ENCODE measurements around the gene MYO3A.
"Not testable (repeated sequence)": the region's sequence is repeated elsewhere in the genome, so short reads cannot be mapped to it uniquely, and the experiment has no call there.

Gene MYO3A

DNA sequence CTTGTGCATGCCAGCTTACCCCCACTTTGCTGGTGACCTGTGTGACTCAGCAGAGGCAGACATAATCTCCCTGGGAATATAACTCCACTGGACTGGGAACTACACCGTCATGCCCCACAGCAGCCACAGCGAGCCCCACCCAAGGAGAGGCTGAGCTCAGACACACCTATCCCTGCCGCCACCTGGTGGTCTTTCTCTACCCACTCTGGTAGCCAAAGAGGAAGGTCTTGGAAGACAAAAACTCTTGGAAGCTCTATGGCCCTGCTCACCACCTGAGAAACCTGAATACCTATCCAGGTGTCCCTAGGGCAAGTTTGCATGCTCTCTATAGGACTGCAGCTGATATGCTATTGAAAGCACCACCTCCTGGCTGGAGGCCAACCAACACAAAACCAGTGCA, 48.1 kb downstream of the MYO3A start:
- TF ChIP-seq, protein P1, sequence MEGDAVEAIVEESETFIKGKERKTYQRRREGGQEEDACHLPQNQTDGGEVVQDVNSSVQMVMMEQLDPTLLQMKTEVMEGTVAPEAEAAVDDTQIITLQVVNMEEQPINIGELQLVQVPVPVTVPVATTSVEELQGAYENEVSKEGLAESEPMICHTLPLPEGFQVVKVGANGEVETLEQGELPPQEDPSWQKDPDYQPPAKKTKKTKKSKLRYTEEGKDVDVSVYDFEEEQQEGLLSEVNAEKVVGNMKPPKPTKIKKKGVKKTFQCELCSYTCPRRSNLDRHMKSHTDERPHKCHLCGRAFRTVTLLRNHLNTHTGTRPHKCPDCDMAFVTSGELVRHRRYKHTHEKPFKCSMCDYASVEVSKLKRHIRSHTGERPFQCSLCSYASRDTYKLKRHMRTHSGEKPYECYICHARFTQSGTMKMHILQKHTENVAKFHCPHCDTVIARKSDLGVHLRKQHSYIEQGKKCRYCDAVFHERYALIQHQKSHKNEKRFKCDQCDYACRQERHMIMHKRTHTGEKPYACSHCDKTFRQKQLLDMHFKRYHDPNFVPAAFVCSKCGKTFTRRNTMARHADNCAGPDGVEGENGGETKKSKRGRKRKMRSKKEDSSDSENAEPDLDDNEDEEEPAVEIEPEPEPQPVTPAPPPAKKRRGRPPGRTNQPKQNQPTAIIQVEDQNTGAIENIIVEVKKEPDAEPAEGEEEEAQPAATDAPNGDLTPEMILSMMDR (IDR thresholded peaks at IDR 0.05; ENCODE audit: low read depth, low read length), result no peak
- TF ChIP-seq POLR2A (IDR thresholded peaks at IDR 0.05; ENCODE audit: extremely low read depth, insufficient read length), result no peak
- TF ChIP-seq, protein P2, sequence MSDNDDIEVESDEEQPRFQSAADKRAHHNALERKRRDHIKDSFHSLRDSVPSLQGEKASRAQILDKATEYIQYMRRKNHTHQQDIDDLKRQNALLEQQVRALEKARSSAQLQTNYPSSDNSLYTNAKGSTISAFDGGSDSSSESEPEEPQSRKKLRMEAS (IDR thresholded peaks at IDR 0.05; ENCODE audit: low read depth, low read length), result no peak
- no peak for DNase-seq (ENCODE audit: low read depth)
- H3K4me3 ChIP-seq (ENCODE audit: low read depth, low read length), result no peak overlapping the region

DNA sequence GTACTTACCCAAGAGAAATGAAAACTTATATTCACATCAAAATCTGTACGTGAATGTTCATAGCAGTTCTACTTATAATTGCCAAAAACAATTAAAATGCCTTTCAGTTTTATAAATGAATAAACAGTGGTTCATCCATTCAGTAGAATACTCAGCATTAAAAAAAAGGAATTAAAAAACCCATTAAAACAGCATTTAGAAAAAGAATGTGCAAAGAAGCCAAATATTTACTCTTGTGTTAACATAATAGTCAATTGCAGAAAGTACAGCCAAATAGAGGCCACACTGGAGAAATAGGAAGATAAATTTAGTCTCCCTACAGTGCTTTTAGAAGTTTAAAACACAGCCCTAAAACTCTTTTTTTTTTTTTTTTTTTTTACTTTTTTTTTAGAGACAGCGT, 54.6 kb downstream of the MYO3A start:
- no peak for DNase-seq (ENCODE audit: low read depth)
- TF ChIP-seq, protein P2 (IDR thresholded peaks at IDR 0.05; ENCODE audit: low read depth, low read length), result no peak
- TF ChIP-seq, protein P1 (IDR thresholded peaks at IDR 0.05; ENCODE audit: low read depth, low read length), result no peak
- TF ChIP-seq MYC (IDR thresholded peaks at IDR 0.05; ENCODE audit: low read depth, low read length) (no peak), POLR2A (IDR thresholded peaks at IDR 0.05; ENCODE audit: extremely low read depth, insufficient read length) (no peak)

DNA sequence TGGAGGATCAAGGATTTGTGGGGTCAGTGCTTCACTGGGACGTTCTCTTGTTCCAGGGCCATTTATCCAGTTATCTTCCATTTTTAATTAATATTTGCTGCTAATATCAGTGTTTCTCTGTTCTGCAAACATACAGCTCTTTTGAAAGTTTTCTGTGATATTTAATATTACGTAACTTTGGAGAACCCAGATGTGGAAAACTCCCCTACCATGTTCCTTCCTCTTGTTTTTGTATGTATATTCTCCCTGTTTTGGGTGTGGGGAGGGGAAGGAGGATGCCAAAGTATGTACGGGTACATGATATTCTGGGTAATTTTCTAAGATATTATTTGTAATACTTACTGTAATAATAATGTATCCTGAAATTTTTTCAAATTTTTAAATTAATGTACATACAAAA, 55.9 kb downstream of the MYO3A start:
- DNase-seq (ENCODE audit: low read depth), result no peak
- TF ChIP-seq MYC (IDR thresholded peaks at IDR 0.05; ENCODE audit: low read depth, low read length) (no peak), POLR2A (IDR thresholded peaks at IDR 0.05; ENCODE audit: extremely low read depth, insufficient read length) (no peak)
- TF ChIP-seq, protein P2 (IDR thresholded peaks at IDR 0.05; ENCODE audit: low read depth, low read length), result no peak
- TF ChIP-seq, protein P1 (IDR thresholded peaks at IDR 0.05; ENCODE audit: low read depth, low read length), result no peak
- no peak overlapping the region for H3K4me3 ChIP-seq (ENCODE audit: low read depth, low read length)

More for the DNA sequence above, 54.6 kb downstream of the MYO3A start:
- no peak overlapping the region for H3K4me3 ChIP-seq (ENCODE audit: low read depth, low read length)

DNA sequence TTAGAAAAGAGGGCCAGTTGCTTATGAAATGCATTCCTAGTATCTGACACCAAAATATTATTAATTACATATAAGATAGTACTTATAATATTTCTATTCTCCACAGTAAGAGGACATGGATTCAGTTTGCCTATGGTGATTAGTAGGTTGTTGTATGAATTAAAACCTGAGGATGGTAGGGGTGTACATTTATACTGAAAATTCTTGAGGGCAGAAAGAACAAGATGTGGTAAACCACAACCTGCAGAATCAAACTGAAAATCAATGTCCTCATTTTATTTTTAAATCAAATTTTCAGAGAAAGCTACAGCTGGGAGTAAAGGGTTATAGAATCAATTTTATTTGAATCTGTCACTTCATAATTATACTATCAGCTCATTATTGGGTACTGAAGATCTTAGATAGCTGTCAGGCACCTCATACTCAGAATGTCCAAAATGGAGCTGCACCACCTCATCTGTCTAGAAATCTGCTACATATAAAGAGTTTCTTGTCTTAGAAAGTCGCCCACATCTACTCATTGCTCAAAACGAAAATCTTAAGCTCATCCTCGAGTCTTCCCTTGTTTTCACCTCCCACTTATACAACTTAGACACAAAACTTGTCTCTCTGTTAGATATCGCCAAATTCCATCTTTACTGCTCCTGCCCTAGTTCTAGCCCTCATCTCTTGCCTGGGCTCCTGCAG, 65.4 kb downstream of the MYO3A start:
- no peak overlapping the region for H3K4me3 ChIP-seq (ENCODE audit: low read depth, low read length)
- DNase-seq (ENCODE audit: low read depth), result no peak
- TF ChIP-seq, protein P1 (IDR thresholded peaks at IDR 0.05; ENCODE audit: low read depth, low read length), result no peak
- no peak for TF ChIP-seq POLR2A (IDR thresholded peaks at IDR 0.05; ENCODE audit: extremely low read depth, insufficient read length)

DNA sequence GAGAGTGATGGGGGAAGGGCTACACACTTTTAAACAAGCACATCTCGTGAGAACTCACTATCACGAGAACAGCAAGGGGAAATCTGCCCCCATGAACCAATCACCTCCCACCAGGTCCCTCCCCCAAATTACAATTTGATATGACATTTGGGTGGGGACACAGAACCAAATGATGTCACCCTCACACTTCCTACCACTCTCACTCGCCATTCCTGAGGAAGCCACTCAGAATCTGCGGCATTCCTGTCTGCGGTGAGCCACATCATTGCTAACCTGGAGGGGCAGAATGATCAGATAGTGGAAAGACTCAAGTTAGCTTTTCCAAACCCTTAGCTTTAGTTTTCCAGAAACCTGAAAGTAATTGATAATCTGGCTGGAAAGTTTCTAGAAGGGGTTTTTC, 66.9 kb downstream of the MYO3A start:
- TF ChIP-seq MYC (IDR thresholded peaks at IDR 0.05; ENCODE audit: low read depth, low read length) (no peak), POLR2A (IDR thresholded peaks at IDR 0.05; ENCODE audit: extremely low read depth, insufficient read length) (no peak)
- TF ChIP-seq, protein P1 (IDR thresholded peaks at IDR 0.05; ENCODE audit: low read depth, low read length), result no peak
- TF ChIP-seq, protein P2 (IDR thresholded peaks at IDR 0.05; ENCODE audit: low read depth, low read length), result no peak

DNA sequence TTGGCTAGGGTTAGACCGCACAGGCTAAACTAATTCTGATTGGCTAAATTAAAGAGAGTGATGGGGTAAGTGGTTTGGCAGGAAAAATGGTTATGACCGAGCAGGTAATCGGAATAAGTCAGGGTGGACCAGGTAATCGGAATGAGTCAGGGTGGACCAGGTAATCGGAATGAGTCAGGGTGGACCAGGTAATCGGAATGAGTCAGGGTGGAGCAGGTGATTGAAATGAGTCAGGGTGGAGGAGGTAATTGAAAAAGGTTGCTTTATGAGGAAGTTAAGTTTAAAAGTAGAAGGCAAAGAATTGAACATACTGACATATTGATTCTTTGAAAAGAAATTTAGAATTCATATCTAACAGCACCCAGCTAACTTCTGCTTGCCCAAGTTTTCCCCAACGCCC, 68.4 kb downstream of the MYO3A start:
- not testable (repeated sequence) for H3K4me3 ChIP-seq (ENCODE audit: low read depth, low read length); DNase-seq (ENCODE audit: low read depth)

More for the DNA sequence above, 66.9 kb downstream of the MYO3A start:
- no peak for DNase-seq (ENCODE audit: low read depth)
- no peak overlapping the region for H3K4me3 ChIP-seq (ENCODE audit: low read depth, low read length)
